GM04504 (cell line): ENCODE data around the gene FNDC5.

Source experiments
- DNase-seq: peaks from one replicate; pipeline ENCODE4 v3.0.0-alpha.2; 2012; ENCODE audit warnings: low read depth

Gene FNDC5

DNA sequence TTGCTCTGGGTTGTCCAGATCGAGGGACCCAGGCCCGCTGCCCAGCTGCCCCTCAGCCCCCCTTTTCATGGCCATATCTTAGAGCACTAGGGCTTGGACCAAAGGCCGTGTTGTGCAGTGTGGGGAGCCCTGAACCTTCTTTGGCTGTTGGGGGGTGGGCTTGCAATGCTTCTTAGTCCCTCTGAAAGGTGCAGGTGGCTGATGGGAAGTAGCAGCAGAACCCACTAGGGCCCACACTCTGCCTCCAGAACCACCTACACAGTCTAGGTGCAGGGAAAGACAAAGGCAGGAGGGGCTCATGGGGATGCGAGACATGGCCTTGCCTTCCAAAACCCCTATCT lies 13.3 kb upstream of the FNDC5 start:
- no peak for DNase-seq

DNA sequence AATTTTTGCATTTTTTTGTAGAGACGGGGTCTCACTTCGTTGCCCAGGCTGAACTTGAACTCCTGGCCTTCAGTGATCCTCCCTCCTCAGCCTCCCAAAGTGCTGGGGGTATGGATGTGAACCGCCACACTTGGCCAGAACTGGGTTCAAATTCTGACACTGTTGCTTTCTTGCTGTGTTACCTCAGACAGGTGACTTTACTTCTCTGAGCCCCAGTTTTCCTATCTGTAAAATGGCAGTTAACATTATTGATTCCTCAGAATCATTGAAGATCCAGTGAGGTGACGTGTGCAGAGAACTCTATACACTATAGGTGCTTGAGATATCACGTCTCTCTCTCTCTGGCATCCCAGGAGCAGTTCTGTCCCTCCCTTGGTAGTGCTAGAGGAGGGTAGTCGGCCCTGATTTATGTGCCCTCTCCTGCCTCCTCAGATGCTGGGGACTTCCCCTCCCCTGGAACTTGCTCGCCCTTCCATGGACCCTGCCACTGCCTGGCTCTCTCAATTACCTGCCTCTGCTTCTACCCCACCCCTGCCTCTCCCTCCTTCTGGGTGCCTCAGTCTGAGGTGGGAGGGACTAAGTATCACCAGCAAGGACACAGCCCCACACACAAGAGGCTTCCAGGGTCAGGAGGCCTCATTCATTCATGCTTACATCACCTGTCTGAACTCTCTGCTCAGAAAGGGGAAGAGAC lies 12.8 kb upstream of the FNDC5 start:
- no peak for DNase-seq

DNA sequence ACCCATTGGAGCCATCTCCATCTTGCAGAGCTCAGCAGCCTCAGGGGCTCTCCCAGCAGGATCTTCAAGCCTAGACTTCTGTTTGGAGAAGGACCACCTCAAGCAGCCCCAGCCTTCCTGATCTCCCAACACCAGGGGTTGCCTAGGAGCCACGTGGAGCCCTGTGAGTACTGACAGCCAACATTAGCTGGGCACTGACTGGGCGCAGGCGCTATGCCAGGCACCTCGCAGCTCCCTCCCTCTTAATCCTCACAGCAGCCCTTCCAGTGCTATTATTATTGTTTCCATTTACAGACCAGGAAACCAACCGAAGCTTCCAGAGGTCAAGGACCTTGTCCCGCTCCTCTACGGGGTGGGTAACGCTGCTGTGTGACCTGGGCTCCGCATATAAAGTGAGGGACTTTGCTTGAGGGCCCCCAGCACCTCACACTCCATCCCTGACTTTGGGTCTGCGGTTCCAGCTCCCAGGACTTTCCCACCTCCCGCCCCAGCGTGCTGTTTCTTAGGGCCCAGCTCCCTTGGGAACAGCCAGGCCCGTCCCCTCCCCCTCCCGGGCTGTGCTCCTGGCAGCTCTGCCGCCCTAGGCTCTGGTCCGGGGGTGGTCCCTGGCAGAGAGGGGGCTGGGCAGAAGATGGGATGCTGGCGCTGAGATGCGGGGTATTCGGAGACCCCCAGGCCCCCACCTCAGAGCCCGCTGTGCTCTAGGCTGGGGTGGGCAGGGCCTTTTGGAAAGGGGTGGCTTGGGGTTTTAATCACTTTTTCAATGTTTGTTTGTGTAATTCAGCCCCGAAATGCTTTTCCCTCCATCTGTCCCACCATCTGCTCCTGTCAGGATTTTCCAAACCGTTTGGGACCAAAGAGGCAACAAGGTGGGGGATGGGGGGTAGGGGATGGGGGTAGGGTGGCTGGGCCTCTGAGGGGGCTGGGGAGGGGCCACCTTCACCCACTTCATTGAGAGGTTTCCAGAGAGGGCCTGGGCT lies 11.4 kb upstream of the FNDC5 start:
- no peak for DNase-seq

DNA sequence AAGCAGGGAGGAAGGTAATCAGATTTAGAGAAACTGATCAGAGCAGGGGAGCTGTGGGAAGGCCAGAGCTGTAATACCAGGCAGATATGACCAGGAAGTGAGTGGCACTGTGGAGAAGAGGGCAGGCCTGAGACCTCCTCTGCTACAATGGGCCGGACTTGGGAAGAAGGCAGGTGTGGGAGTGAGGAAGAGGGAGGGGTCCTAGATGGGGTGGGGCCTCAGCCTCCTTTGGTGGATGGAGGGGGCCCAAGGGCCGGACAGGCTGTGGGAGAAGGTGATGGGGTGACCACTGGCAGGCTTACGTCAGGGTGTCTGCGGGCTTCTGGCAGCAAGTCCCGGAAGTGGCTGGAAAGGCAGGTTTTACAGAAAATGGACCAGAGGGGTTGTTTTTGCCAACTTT lies 10.6 kb upstream of the FNDC5 start:
- no peak for DNase-seq

DNA sequence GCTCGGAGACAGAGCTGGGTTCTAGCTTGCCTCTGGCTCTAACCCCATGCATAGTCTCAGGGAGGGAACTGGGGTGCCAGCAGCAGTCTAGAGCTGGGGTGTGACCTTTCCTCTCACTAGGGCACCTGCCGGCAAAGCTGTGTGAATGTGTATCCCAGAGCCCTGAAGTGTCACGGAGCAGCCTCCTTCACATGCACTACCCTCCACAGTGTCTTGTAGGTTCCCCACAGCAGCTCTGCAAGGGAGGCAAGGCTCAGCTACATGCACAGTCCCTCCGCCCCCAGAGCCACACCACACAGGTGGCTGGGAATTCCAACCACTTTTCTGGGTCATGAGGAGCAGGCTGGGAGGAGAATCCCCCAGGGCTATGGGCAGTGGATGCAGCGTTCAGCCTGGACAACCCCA lies 7.9 kb upstream of the FNDC5 start:
- DNase-seq, result no peak

DNA sequence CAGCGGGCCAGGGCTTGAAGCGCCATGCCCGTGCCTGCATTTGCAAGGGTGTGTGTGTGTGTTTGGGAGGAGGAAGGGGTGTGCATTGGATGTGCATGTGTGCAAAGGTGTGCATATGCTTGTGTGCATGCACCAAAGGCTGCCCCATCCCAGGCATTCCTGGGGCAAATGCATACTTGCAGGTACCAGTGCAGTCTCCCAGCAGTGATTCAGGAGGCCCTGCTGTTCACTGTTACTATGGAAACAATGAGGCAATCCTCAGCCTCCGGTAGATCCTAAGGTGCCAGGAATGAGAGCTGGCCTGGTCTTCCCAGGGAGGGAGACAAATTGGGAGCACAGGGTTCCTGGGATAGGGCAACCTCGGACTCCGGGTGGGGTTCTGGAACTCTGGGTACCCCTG lies 7.5 kb upstream of the FNDC5 start:
- DNase-seq, result no peak

DNA sequence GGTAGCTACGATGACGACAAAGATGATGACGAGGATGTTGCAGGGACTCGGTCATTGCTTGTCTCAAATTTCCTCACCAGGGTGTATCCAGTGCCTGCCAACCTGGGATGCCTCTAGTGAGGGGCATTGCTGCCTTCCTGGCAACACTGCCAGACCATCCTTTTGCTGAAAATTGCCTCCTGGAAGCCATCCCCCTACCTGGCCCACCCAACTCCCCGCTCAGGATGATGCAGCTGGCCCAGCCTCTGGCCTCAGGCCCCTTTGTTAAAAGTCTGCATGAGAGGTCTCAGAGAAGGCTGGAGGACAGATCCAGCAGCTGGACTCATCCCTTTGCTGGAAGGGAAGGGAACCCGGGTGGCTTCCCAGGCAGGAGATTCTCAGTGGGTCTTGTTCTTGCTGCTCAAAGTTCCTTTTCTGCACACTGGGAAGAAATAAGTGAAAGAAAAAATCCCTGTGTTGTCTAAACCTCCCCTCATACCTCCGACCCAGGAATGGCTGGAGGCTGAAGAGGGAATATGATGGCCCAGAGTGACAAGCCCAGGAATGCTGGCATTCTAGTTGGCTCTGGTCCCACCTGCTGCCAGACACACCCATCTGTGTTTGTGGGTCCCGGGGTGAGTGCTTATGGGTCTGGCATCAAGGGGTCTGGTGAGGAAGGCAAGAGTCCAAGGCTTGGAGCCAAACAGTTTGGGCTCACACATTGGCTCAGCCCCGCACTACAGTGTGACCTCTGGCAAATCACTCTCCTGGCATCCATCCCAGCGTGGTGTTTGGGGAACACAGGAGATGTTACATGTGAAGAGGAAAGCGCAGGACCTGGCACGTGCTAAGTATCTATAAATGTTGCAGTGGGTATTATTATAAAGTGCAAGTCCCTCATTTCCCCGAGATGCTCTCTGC lies 6.7 kb upstream of the FNDC5 start:
- no peak for DNase-seq

DNA sequence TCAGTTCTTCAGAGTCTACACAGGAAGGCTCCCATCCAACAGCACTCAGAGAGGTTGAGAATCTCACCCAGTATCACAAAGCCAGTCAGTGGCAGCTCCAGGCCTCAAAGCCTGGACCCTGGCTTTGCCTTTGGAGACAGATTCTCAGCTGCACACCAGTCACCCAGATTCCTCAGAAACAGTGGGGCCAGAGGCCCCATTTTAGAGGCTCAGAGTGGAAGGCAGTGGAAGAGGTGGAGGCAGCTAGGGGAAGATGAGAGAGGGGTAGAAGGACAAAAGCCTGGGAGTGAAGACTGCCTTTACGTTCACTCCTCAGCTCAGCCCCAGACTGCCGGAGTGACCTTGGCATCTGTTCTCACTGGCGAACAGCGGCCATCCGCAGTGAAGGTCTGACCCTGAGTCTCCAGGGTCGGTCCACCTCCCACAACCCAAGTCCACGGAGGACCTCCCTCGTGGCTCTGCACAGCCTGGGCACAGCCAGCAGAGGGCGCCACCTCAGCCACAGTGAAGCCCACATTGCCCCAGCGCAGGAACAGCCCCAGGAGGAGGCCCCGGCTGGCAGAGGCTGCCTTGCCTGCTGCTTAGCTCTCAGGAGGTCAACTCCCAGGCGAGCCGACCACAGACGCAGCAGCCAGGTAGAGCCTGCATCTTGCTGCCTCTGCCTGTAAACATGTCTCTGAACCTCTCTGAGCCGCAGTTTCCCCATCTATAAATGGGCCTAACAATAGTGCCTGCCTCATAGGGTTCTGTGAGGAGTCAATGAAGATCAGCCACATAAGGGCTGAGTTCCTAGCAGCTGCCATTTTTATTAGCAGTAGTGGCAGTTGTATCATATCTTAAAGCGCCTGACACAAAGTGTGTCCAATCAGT lies 5.9 kb upstream of the FNDC5 start:
- no peak for DNase-seq

DNA sequence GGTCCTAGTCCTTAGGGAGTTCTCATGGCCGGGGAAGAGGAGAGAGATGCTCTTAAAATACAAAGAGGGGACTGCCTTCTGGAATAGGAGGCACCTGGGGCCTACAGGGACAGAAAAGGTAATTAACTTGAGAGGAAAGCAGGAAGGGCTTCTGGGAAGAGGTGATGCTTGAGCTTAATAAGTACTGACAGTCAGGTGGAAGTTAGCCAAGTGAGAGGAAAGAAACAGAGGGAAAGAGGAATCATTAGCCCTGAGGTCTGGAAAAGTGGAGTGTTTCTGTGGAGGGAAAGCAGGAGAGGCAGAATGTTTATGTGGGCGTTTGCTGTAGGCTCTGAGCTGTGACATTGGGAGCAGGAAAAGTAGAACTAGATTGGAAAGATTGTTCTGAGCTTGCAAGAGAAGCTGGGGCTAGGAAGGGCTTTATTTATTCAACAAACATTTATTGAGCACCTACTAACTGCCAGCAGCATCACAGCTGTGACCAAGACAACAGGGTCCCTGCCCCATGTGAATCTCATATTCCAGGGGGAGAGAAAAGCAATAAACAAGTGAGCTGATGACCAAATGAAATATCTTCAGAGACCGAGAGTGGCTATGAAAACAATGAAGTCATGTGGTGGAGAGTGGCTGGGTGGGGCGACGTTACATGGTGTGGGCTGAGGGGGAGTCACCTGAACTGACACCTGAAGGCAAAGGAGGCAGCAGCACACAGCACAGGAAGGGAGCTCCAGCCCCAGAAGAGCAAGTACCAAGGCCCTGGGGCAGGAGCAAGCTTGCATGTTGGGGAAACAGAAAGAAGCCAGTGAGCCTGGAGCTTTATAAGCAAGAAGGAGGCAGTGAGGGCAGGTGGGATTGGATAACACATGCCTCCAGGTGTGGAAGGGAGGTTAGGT lies 4.4 kb upstream of the FNDC5 start:
- DNase-seq, result no peak

DNA sequence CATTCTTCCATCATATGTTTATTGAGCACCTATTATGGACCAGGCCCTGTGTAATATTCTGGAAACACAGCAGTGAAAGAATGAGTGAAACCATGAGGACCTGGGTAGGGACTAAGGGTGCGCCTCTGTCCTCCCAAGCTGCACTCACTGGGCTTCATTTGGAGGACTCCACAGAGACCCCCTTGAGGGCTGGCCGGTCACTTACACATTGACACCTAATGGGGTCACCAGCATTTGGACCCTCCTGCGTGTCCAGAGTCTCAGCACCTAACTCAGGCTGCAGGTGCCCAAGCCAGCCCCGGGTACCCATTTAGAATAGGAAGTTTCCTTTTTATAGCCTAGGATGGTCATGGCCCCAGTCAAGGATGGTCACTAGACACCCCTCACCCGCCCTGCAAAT lies 2.8 kb upstream of the FNDC5 start:
- no peak for DNase-seq

DNA sequence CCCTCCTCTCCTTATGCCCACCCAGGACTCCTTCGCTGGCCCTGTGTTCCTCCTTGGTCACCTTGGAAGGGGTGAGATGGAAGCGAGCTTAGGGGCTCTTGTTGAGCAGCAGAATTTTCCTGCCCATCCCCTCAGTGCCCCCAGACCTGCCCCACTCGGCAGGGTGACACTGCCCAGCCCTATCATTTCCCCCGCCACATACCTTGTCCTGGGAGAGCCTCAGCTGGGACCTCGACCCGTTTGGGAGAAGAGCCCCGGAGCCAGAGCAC lies 1.4 kb upstream of the FNDC5 start:
- DNase-seq, result no peak

DNA sequence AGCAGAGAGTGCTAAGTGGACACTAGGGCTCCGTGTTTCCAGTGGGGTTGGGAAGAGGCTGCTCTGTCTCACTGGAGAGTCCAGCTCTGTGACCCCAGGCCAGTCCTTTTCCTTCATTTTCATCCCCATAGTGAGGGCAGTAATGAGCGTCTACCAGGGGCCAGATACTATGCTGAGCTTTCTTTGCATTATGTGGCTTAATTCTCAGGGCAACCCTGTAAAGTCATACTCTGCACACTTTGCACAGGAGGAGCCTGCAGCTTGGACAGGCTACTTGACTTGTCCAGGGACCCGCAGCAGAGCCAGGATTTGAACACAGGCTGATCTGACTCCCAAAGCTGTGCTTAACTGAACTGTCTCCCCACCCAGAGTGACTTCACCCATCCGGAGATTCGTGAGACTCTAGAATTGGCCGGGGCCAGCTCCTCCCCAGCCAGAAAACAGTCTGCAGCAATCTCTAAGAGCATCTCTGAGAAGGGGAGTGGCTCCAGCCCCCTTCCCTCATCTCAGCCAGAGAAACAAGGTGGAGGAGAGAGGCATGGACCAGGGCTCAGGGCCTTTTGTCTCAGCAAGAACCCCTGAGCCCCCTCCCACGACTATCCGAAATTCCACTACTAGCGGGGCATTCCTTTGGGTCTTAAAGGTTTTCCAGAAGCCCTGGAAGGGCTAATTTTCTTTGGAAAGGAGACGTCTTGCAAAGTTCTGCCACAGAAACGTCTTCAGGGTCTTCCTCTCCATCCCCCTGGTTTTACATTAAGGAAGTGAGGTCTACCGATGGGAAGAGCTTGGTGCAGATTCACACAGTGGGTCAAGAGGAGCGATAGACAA lies 866 bp upstream of the FNDC5 start:
- DNase-seq, result no peak

DNA sequence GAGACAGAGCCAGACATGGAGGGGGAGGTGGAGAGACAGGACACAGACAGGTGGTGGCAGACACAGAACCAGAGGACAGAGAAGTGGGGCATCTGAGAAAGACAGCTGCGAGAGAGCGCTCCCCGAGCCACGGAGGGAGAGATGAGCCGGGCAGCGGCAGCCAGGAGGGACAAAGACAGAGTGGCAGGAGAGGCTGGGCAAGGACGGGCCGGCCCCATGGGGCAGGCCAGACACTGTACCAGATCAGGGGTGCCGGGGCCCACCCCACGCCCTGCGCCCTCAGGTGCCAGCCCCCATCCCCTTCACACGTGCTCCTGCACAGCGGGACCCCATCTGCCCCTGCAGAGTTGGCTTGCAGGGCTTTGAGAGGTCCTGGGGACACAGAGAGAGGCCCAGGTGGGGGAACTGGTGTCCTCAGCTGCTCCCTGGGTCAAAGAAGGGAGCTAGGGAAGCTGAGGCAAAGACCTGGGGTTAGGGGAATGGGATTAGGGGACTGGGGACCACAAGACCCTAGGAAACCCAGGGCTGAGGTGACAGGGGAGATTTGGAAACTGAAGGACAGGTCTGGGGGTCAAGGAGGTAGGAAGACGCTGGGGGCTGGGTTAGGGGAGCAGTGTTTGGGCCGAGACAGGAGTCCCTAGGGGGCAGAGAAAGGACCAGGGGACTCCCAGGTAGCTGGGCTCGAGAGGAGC lies 643 bp downstream of the FNDC5 start:
- no peak for DNase-seq

DNA sequence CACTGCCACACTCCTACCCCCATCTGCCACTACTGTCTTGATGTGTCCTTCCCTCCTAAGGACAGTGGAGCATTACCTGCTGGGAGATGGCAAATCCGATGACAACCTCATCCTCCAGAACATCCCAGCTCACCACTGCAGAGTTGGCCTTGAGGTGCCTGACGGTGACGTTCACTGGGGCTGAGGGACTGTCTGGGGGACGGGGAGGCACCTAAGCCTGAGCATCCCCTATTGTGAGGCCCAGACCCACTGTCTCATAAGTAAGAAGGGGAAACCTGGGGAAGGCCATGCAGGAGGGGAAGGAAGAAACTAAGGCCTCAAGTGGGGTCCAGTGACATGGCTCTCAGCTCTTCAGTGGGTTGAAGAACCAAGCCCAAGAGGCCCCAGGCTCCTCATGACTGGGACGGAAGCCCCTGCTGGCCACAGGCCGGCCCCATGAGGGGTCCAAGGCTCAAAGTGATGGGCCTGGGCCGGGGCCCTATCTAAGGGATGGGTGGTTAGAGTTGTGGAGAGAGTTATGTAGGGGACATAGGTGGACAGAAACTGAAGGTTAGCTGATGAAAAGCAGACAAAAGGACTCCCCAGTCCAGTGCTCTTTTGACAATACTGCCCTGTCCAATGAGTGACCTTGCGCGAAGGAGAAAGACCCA lies 1.8 kb downstream of the FNDC5 start:
- no peak for DNase-seq

DNA sequence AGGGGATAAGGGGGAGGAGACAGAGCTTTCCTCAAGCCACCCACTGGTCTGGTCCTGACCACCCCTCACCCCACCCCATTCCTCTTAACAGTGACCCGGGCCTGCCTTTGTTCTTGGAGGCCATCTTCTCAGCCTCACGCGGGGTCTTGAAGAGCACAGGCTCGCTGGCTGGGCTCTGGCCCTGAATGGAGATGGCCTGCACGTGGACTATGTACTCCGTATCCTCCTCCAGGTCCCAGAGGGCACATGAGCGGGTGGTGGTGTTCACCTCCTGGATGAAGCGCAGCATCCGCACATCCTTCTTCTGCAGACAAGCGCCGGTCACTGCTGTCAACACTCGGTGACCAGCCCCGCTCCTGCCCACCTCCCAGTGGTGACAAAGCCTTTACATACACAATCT lies 2.6 kb downstream of the FNDC5 start:
- no peak for DNase-seq

DNA sequence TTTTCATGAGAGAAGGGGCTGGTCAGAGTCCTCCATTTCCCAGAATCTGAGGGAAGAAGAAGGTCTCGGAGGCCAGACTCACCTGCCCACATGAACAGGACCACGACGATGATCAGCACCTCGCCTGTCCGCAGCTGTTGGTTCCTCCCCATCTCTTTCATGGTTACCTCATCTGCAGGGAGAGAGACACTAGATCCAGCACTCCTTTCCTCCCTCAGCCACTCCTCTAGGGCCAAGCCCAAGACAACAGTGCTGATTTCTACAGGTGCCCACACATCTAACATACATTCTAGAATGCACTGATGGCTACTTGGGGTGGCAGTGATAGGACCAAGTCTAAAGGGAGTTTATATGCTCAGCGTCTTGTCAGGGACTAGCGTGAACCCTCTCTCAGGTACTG lies 3.0 kb downstream of the FNDC5 start:
- DNase-seq, result no peak

DNA sequence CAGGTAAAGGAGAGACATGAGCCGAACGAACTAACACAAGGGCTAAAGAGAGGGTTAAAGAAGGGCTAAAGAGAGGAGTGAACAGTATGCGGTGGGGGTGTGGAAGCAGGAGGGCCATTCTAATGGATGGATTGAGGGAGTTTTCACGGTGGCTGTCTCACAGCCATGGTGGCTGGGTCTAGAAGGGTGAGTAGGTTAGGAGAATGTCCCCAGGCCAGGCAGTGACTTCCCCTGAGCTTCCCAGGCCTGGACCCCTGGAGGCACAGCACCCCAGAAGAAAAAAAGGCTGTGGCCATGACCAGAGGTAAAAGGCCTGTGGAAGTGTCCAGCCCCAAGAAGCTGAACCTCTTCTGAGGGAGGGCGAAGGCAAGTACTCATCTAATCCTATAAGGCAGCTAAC lies 3.6 kb downstream of the FNDC5 start:
- DNase-seq, result no peak

DNA sequence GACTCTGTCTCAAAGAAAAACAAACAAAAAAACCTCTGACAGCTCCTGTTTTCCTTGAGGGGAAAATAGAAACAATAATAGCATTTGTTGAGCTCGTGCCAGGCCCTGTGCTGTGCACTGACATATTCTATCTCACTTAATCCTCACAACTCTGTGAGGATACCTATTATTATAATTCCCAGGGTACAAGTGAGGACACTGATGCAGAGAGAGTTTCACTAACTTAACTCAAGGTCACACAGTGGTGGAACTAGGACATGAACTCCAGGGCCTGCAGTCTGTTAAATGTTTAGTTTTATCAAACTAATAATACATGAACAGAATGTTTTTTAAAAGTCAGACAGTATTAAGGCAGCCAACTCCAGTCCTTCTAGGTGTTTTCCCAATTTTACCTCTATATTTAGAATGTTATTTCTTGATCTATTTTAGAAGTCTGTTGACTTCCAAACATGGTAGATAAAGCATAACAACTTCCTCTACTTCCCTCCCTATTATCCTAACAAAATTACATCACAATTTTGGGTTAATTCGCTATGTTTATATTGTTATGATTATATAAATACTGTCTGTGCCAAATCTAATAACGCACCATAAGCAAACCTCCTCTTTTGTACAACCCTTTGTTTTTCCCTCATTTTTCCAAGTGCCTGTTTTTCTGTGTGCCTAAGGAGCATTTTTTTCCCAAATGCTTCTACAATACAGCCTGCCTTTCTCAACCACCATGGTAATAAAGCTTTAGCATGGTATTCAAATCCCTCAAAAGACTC lies 4.9 kb downstream of the FNDC5 start:
- no peak for DNase-seq
